Astrocyte of the cerebellum (primary cell): ENCODE measurements around the gene IRAG1.

ENCODE experiments used
- DNase-seq: peaks from one replicate; pipeline ENCODE4 v3.0.0-alpha.2; 2011; ENCODE audit warnings: low read depth
- H3K4me3 ChIP-seq: 2 replicates; pipeline ENCODE4 v1.5.1; 2011; ENCODE audit warnings: mild to moderate bottlenecking, low read depth, low read length, moderate library complexity
- in situ Hi-C: cut with HindIII; loops from 2 replicates; pipeline ENCODE4 v1.10.0; 2017; ENCODE audit warnings: low sequenced_read_pairs
- TF ChIP-seq, protein P1 (sequence below): IDR thresholded peaks from 2 replicates; pipeline ENCODE4 v1.5.1; 2012; ENCODE audit warnings: low read length, low read depth, moderate library complexity, mild to moderate bottlenecking; ENCODE audit errors: missing control alignments

The IRAG1 gene

DNA sequence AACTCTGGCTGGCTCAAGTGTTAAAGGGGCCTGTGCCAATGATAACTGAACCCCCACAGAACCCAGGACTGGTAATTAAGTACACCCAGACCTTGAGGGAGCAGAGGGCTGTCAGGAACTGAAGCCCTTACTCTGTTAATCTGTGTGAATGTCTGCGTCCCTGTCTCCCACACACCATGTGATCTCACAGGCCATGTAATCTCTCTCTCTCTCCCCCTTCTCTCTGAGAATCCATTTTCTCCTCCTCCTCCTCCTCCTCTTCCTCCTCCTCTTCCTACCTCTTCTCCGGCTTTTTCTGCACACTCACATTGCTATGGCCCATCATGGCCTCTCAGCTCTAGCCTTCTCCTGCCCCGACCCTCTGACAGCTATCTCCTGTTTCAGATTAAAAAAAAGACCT is 14.6 kb upstream of the IRAG1 start:
- no peak overlapping the region for H3K4me3 ChIP-seq
- TF ChIP-seq, protein P1, sequence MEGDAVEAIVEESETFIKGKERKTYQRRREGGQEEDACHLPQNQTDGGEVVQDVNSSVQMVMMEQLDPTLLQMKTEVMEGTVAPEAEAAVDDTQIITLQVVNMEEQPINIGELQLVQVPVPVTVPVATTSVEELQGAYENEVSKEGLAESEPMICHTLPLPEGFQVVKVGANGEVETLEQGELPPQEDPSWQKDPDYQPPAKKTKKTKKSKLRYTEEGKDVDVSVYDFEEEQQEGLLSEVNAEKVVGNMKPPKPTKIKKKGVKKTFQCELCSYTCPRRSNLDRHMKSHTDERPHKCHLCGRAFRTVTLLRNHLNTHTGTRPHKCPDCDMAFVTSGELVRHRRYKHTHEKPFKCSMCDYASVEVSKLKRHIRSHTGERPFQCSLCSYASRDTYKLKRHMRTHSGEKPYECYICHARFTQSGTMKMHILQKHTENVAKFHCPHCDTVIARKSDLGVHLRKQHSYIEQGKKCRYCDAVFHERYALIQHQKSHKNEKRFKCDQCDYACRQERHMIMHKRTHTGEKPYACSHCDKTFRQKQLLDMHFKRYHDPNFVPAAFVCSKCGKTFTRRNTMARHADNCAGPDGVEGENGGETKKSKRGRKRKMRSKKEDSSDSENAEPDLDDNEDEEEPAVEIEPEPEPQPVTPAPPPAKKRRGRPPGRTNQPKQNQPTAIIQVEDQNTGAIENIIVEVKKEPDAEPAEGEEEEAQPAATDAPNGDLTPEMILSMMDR = no peak
- DNase-seq = no peak
- in situ Hi-C loops = no loop called here

DNA sequence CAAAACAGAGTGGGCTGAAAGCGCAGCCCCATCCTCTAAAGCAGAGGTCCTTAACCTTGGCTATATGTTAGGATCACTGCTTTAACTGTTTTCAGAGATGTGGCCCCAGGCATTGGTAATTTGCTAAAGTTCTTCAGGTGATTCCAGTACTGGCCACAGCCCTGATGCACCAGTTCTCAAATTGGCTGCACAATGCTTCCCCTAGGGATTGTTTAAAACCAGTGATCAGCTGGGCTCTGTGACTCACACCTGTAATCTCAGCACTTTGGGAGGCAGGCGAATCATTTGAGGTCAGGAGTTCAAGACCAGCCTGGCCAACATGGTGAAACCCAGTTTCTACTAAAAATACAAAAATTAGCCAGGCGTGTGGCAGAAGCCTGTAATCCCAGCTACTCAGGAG is 8.4 kb upstream of the IRAG1 start:
- TF ChIP-seq, protein P1 = no peak
- in situ Hi-C loops = no loop called here
- no peak overlapping the region for H3K4me3 ChIP-seq
- no peak for DNase-seq

DNA sequence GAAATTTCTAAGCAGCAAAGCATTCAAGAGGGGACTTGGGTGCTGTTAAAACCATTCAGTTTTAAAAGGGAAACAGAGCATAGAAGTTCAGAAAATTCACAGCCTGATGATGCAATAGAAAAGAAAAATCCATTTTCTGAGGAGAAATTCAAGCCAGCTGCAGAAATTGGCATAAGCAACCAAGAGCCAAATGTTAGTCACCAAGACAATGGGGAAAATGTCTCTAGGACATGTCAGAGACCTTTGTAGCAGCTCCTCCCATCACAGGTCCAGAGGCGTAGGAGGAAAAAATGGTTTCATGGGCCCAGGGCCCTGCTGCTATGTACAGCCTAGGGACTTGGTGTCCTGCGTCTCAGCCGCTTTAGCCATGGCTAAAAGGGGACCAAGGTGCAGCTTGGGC is 5.5 kb upstream of the IRAG1 start:
- no peak for DNase-seq
- in situ Hi-C loops = no loop called here
- H3K4me3 ChIP-seq = no peak overlapping the region
- TF ChIP-seq, protein P1 = no peak

DNA sequence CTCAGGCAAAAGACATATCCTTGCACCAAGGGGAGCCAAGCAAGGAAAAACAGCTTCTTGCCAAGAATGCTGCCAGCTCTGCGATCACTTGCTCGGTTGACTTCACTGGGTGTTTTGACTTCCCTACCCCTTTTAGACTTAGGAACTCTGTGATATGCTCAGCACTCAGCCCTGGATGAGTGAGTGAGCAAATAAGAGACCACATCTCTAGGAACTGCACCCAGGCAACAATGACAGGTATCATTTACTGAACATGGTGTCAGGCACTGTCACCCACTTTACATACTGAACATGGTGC is 3.7 kb upstream of the IRAG1 start:
- no peak overlapping the region for H3K4me3 ChIP-seq
- in situ Hi-C loops = no loop called here
- DNase-seq = no peak
- TF ChIP-seq, protein P1 = no peak

DNA sequence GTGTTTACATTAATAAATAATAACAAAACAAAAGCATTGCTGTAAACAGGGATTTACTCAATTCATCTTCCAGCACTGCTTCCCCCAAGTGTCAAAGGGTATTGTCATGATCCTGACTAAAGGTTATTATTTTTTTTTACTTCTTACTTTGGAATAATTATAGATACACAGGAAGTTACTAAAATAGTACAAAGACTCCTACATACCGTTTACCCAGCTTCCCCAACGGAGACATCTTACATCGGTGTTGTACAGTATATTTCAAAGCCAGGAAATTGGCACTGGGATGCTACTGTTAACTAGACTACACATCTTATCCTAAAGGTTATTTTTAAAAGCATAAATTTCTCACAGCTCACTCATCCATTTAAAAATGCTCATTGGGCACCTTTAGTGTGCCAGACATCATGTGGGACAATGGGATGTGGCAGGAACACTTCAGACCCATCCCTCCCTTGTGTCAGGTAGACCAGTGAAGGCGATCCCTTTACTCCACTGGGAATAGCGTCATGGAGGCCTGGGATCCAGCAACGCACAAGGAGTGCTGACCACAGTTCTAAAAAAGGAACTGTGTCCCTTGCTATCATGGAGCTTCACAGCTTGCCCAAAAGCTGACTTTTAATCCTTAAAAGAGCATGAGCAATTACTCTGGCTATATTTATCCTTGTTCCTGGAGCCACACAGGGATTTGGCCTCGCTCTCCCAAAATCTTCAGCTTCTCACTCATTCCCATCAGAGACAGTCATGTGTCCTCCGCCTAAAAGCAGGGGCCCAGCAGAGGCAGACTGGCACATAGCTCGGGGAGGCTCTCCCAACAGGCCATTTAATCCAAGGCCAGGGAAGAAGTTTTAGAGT is 3.1 kb upstream of the IRAG1 start:
- no peak overlapping the region for H3K4me3 ChIP-seq
- in situ Hi-C loops = no loop called here
- TF ChIP-seq, protein P1 = no peak
- no peak for DNase-seq

DNA sequence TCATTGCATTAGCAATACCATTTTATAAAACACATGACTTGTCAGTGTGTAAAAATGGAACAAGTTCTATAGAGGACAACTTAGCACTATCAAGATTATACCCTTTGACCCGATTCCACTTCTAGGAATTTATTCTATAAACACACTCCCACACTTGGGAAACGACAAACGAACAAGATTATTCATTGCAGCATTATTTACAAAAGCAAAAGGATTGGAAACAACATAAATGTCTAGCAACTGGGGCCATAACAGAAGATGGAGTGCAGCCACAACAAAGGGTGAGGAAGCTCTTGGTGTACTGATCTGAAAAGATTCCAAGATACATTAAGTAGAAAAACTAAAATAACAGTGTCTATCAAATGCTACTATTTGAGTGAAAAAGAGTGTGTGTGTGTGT is 2.3 kb upstream of the IRAG1 start:
- DNase-seq = no peak
- TF ChIP-seq, protein P1 = no peak
- no peak overlapping the region for H3K4me3 ChIP-seq
- in situ Hi-C loops = no loop called here
